Upper lobe of left lung (tissue), 6 donors: Measurements from ENCODE around the gene FARSB. TPM values are rescaled to one million over a fixed set of nuclear protein-coding genes. Genes with fewer than 3 reads are reported as not detected.
A peak's percentile ranks its signal among the peaks of the same experiment; 100 is the strongest.

ENCODE experiments used
- ATAC-seq, 2 donors: fragments of 200-7000 bp; cut with Tn5 transposase; one replicate each; pipeline ENCODE4 v1.9.1; 2022; ENCODE audit warnings: mild to moderate bottlenecking in 2 of 2, moderate library complexity in 2 of 2; ENCODE audit not compliant: low FRiP score in 2 of 2
- DNase-seq, 2 donors: peaks; one replicate each; pipeline ENCODE4 v3.0.0-alpha.2; 2019 to 2020
- H3K27ac ChIP-seq, 4 donors: fragments of 200-600 bp; sonication (generic); one replicate each; pipeline ENCODE4 v1.5.1; 2016 to 2019
- H3K27me3 ChIP-seq, 4 donors: fragments of 200-600 bp; sonication (generic); one replicate each; pipeline ENCODE4 v1.5.1; 2017 to 2019
- H3K36me3 ChIP-seq, 4 donors: fragments of 200-600 bp; sonication (generic); one replicate each; pipeline ENCODE4 v1.5.1; 2016 to 2019
- H3K4me1 ChIP-seq, 4 donors: fragments of 200-600 bp; sonication (generic); one replicate each; pipeline ENCODE4 v1.5.1; 2018 to 2019
- H3K4me3 ChIP-seq, 4 donors: fragments of 200-600 bp; sonication (generic); one replicate each; pipeline ENCODE4 v1.5.1; 2017 to 2019; ENCODE audit warnings: mild to moderate bottlenecking in 2 of 4, moderate library complexity in 1 of 4
- H3K9me3 ChIP-seq, 4 donors: fragments of 200-600 bp; sonication (generic); one replicate each; pipeline ENCODE4 v1.5.1; 2018 to 2019
- CTCF ChIP-seq, 6 experiments: fragments of 450-650 bp in 4 of 6; fragments of 200-600 bp in 2 of 6; sonication (generic) in 2 of 6; IDR thresholded peaks; one replicate each; pipeline ENCODE4 v1.5.1; 2016 to 2019; ENCODE audit warnings: antibody characterized with exemption in 6 of 6
- EP300 ChIP-seq, 4 donors: sonication (generic); formaldehyde crosslinking; IDR thresholded peaks; one replicate each; pipeline ENCODE4 v1.5.1; 2017; ENCODE audit warnings: antibody characterized with exemption in 4 of 4, control low read depth in 2 of 4
- POLR2A ChIP-seq, 4 donors: fragments of 450-650 bp; IDR thresholded peaks; one replicate each; pipeline ENCODE4 v1.5.1; 2016 to 2017; ENCODE audit warnings: antibody characterized with exemption in 4 of 4, mild to moderate bottlenecking in 2 of 4
- POLR2AphosphoS5 ChIP-seq, 2 donors: sonication (generic); formaldehyde crosslinking; IDR thresholded peaks; one replicate each; pipeline ENCODE4 v1.5.1; 2017; ENCODE audit warnings: antibody characterized with exemption in 2 of 2
- WGBS, 2 donors: methylation state at CpG; one replicate each; pipeline ENCODE4 v1.1.5; 2017 to 2018; 5-methylcytosine and 5-hydroxymethylcytosine counted together
- total RNA-seq, 6 donors: library from RNA; depleted of rRNA in 4 of 6; stranded (reverse); fragments of >200 nt in 4 of 6; gene quantifications; one replicate each; pipeline versions ENCODE4 v1.1.0 to v1.2.1, GENCODE V29; 2016 to 2021
- donor health status: DM: no; HTN: no; CAD: no; lungs with moderate emphysema.
- donor health status: DM: no; HTN: yes; CAD: no; lungs with severe emphysema.

Gene FARSB
- total RNA-seq, 6 donors from 2014 or later, result 2.0 to 12.5 (median 10.2) TPM

GRCh38 chr2:222572751-222573174 lies 83.1 kb downstream of the FARSB start:
- Histone ChIP-seq H3K27me3 (no peaks in the 10 kb centered on the region), H3K9me3 (no peaks in the 10 kb centered on the region), H3K36me3 (peaks cover 0 to 25% (median 6%) of the 10 kb centered on the region in 4 donors), H3K4me1 (peaks cover 0 to 7% (median 1%) of the 10 kb centered on the region in 4 donors), H3K27ac (no peak overlapping the region), H3K4me3 (no peak overlapping the region)
- ATAC-seq (no peak), DNase-seq (peak in 1 of 2 donors; percentile 29)
- WGBS, 2 donors, result 69 to 74% methylated on average over 1 of the region's 1 CpG
- TF ChIP-seq CTCF (IDR thresholded peaks at IDR 0.05) (no peak), EP300 (IDR thresholded peaks at IDR 0.05) (no peak), POLR2AphosphoS5 (IDR thresholded peaks at IDR 0.05) (no peak), POLR2A (IDR thresholded peaks at IDR 0.05) (no peak)

- WGBS, 2 donors, result 89 to 92% methylated on average over 6 of the region's 6 CpGs
- no peak for DNase-seq
Measured at GRCh38 chr2:222572264-222572721, 83.6 kb downstream of the FARSB start.

GRCh38 chr2:222569826-222570225 lies 86.1 kb downstream of the FARSB start:
- ATAC-seq, result no peak
- no peak overlapping the region for H3K4me3 ChIP-seq
- TF ChIP-seq POLR2A (IDR thresholded peaks at IDR 0.05) (no peak), CTCF (IDR thresholded peaks at IDR 0.05) (no peak), EP300 (IDR thresholded peaks at IDR 0.05) (no peak), POLR2AphosphoS5 (IDR thresholded peaks at IDR 0.05) (no peak)
- H3K27ac ChIP-seq, result no peak overlapping the region
- H3K4me1 ChIP-seq, result peaks cover 0 to 7% (median 1%) of the 10 kb centered on the region in 4 donors
- H3K9me3 ChIP-seq, result no peaks in the 10 kb centered on the region
- H3K27me3 ChIP-seq, result no peaks in the 10 kb centered on the region
- no peak for DNase-seq
- WGBS, 2 donors, result 78 to 88% methylated on average over 1 of the region's 1 CpG
- H3K36me3 ChIP-seq, result peaks cover 0 to 37% (median 6%) of the 10 kb centered on the region in 4 donors

More at GRCh38 chr2:222572264-222572721, 83.6 kb downstream of the FARSB start:
- Histone ChIP-seq H3K4me1 (peaks cover 0 to 7% (median 1%) of the 10 kb centered on the region in 4 donors), H3K27me3 (no peaks in the 10 kb centered on the region), H3K36me3 (peaks cover 0 to 28% (median 6%) of the 10 kb centered on the region in 4 donors), H3K4me3 (no peak overlapping the region), H3K27ac (no peak overlapping the region), H3K9me3 (no peaks in the 10 kb centered on the region)
- no peak for TF ChIP-seq EP300 (IDR thresholded peaks at IDR 0.05)
- TF ChIP-seq CTCF (IDR thresholded peaks at IDR 0.05), result no peak
- no peak for TF ChIP-seq POLR2AphosphoS5 (IDR thresholded peaks at IDR 0.05)
- TF ChIP-seq POLR2A (IDR thresholded peaks at IDR 0.05), result no peak
- ATAC-seq, result no peak

GRCh38 chr2:222568865-222569264 lies 87.0 kb downstream of the FARSB start:
- no peak overlapping the region for H3K4me3 ChIP-seq
- no peak overlapping the region for H3K27ac ChIP-seq
- DNase-seq, result no peak
- ATAC-seq, result no peak
- H3K36me3 ChIP-seq, result peaks cover 0 to 31% (median 6%) of the 10 kb centered on the region in 4 donors
- 63 to 66% methylated on average over 4 of the region's 4 CpGs for WGBS, 2 donors
- no peak for TF ChIP-seq EP300 (IDR thresholded peaks at IDR 0.05)
- no peak for TF ChIP-seq POLR2AphosphoS5 (IDR thresholded peaks at IDR 0.05)
- no peaks in the 10 kb centered on the region for H3K9me3 ChIP-seq
- no peaks in the 10 kb centered on the region for H3K27me3 ChIP-seq
- peaks cover 0 to 7% (median 1%) of the 10 kb centered on the region in 4 donors for H3K4me1 ChIP-seq

- Histone ChIP-seq H3K36me3 (peaks cover 0 to 25% (median 3%) of the 10 kb centered on the region in 4 donors), H3K4me1 (no peaks in the 10 kb centered on the region), H3K4me3 (no peak overlapping the region), H3K9me3 (no peaks in the 10 kb centered on the region), H3K27ac (no peak overlapping the region), H3K27me3 (no peaks in the 10 kb centered on the region)
- DNase-seq (no peak), ATAC-seq (no peak)
- 94 to 96% methylated on average over 6 of the region's 6 CpGs for WGBS, 2 donors
- TF ChIP-seq CTCF (IDR thresholded peaks at IDR 0.05) (no peak), POLR2AphosphoS5 (IDR thresholded peaks at IDR 0.05) (no peak), EP300 (IDR thresholded peaks at IDR 0.05) (no peak), POLR2A (IDR thresholded peaks at IDR 0.05) (no peak)
Measured at GRCh38 chr2:222566229-222566628, 89.7 kb downstream of the FARSB start.
